Measurements from ENCODE around the gene DNAH7.
A peak's percentile ranks its signal among the peaks of the same experiment; 100 is the strongest.

Gene DNAH7

GRCh38 chr2:196068271-196069209, at the start of gene DNAH7:
Gene DNAH7, minus strand, starts transcription at chr2:196068837. Its CDS starts 126 bp downstream, at chr2:196068711.
- DNase-seq, result peak; percentile 96

GRCh38 chr2:196117214-196117705, 48.6 kb upstream of the DNAH7 start:
- no peak for DNase-seq

- no peak for DNase-seq
These were observed 44.7 kb upstream of the DNAH7 start for GRCh38 chr2:196113061-196113974.

- DNase-seq, result no peak
These were observed 43.9 kb upstream of the DNAH7 start for GRCh38 chr2:196112418-196113034.

GRCh38 chr2:196108604-196109003, 40.0 kb upstream of the DNAH7 start:
- no peak for DNase-seq

GRCh38 chr2:196105951-196106350, 37.3 kb upstream of the DNAH7 start:
- no peak for DNase-seq

- no peak for DNase-seq
These were observed 35.4 kb upstream of the DNAH7 start for GRCh38 chr2:196104066-196104465.

- no peak for DNase-seq
These were observed 35.0 kb upstream of the DNAH7 start for GRCh38 chr2:196103626-196104025.

GRCh38 chr2:196101325-196101991, 32.8 kb upstream of the DNAH7 start:
- DNase-seq, result no peak

- no peak for DNase-seq
These were observed 31.3 kb upstream of the DNAH7 start for GRCh38 chr2:196099916-196100315.

GRCh38 chr2:196097864-196098660, 29.4 kb upstream of the DNAH7 start:
- no peak for DNase-seq

DNA sequence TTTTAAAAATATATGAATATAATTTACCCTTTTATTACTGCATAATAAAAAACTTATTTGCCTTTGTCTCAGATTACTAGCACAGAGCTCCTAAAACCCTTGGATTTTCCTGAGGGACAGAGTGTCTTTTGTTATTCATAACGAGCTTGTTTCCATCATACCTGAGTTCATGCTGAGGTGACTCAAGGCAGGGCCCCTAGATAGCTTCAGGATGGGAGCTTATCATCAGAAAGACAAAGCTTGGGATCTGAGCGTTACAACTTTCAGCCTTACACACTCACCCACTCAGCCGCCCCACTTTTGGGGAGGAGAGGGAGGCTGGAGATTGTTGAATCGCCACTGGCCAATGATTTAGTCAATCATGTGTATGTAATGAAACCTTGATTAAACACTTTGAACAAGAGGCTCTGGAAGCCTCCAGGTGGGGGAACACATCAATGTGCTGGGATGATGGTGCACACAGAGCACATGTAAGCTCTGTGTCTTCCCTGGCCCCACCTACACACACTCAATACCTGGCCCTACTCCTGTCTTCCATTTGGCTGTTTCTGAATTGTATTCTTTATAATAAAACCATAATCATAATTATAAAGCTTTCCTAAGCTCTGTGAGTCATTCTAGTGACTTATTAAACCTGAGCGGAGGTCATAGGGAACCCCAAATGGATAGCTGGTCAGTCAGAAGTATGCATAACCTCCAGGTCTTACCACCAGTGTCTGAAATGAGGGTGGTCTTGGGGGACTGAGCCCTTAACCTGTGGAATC, 28.5 kb upstream of the DNAH7 start:
- no peak for DNase-seq

- DNase-seq, result no peak
These were observed 27.6 kb upstream of the DNAH7 start for GRCh38 chr2:196096264-196096663.

GRCh38 chr2:196089448-196089847, 20.8 kb upstream of the DNAH7 start:
- peak; percentile 23 for DNase-seq

DNA sequence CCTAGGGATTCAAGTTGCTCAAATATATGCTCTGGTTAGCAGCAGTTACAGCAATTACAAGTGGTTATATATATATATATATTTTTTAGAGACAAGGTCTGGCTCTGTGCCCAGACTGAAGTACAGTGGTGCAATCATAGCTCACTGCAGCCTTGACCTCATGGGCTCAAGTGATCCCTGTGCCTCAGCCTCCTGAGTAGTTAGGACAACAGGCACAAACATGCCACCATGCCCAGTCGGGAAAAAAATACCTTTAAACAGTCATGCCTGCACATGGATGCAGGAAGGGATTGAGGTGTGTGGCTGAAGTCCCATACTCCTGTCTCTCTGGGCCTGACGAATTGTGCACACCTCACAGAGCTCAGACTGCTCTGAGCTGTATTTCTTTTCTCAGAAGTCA, 19.6 kb upstream of the DNAH7 start:
- no peak for DNase-seq

GRCh38 chr2:196086517-196087368, 18.1 kb upstream of the DNAH7 start:
- DNase-seq, result no peak

GRCh38 chr2:196083601-196084000, 15.0 kb upstream of the DNAH7 start:
- DNase-seq, result no peak

DNA sequence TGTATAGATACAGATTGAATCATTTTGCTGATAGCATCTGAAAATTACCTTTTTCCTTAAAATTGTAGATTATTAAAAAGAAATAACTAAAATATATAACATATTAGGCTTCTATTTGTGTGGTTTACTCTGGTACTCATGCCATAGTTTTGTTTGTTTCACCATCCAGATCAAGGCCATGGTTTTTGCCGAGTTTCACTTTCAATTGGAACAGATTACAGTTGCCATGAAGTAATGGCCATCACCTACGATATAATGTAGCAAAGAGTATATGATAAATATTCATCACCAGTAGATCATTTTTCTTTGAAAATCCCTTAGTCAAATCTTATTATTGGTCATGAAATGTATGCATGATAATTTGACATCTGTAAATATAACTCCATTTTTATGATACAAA, 11.9 kb upstream of the DNAH7 start:
- DNase-seq, result peak; percentile 25

- DNase-seq, result no peak
These were observed 10.4 kb upstream of the DNAH7 start for GRCh38 chr2:196079052-196079451.

DNA sequence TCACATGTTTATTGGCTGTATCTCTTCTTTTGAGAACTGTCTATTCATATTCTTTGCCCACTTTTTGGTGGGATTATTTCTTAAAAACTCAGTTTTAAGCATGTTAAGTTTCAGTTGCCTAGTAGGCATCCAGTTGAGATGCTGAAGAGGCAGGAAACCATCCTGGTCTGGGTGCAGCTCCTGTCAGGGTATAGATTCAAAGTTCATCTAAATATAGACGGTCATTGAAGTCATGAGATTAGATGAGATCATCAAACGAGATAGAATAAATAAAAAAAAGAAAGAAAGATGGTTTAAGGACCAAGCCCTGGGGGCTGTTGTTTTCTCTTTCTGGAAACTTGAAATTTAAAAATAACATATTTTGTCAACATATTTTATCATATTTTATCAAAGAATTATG, 9.2 kb upstream of the DNAH7 start:
- DNase-seq, result no peak
